ENCODE measurements around the gene NAV3.

DNA sequence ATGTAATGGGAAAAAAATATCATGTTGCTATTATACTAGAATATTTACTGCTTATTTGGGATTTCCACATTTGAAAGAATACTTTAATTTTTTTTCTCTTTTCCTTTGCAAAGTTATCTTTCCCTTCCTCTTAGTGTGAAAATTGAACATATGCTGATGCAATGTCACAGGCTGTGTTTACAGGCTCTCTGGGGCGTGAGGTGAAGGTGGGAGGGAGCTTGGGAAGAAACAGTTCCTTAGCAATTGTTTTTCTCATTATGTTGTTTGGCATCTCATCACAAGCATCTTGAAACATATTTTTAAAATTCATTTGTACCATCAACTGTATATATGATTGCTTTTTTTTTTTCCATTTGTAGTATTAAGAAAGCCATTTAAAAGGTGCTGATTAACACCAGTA, 47.9 kb upstream of the NAV3 start:
- TF ChIP-seq, protein P1, sequence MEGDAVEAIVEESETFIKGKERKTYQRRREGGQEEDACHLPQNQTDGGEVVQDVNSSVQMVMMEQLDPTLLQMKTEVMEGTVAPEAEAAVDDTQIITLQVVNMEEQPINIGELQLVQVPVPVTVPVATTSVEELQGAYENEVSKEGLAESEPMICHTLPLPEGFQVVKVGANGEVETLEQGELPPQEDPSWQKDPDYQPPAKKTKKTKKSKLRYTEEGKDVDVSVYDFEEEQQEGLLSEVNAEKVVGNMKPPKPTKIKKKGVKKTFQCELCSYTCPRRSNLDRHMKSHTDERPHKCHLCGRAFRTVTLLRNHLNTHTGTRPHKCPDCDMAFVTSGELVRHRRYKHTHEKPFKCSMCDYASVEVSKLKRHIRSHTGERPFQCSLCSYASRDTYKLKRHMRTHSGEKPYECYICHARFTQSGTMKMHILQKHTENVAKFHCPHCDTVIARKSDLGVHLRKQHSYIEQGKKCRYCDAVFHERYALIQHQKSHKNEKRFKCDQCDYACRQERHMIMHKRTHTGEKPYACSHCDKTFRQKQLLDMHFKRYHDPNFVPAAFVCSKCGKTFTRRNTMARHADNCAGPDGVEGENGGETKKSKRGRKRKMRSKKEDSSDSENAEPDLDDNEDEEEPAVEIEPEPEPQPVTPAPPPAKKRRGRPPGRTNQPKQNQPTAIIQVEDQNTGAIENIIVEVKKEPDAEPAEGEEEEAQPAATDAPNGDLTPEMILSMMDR (IDR thresholded peaks at IDR 0.05; ENCODE audit: insufficient read depth, low read length), result no peak
- TF ChIP-seq POLR2AphosphoS5 (IDR thresholded peaks at IDR 0.05; ENCODE audit: low read depth) (no peak), GABPA (IDR thresholded peaks at IDR 0.05; ENCODE audit: low read depth) (no peak)
- TF ChIP-seq, protein P2, sequence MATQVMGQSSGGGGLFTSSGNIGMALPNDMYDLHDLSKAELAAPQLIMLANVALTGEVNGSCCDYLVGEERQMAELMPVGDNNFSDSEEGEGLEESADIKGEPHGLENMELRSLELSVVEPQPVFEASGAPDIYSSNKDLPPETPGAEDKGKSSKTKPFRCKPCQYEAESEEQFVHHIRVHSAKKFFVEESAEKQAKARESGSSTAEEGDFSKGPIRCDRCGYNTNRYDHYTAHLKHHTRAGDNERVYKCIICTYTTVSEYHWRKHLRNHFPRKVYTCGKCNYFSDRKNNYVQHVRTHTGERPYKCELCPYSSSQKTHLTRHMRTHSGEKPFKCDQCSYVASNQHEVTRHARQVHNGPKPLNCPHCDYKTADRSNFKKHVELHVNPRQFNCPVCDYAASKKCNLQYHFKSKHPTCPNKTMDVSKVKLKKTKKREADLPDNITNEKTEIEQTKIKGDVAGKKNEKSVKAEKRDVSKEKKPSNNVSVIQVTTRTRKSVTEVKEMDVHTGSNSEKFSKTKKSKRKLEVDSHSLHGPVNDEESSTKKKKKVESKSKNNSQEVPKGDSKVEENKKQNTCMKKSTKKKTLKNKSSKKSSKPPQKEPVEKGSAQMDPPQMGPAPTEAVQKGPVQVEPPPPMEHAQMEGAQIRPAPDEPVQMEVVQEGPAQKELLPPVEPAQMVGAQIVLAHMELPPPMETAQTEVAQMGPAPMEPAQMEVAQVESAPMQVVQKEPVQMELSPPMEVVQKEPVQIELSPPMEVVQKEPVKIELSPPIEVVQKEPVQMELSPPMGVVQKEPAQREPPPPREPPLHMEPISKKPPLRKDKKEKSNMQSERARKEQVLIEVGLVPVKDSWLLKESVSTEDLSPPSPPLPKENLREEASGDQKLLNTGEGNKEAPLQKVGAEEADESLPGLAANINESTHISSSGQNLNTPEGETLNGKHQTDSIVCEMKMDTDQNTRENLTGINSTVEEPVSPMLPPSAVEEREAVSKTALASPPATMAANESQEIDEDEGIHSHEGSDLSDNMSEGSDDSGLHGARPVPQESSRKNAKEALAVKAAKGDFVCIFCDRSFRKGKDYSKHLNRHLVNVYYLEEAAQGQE (IDR thresholded peaks at IDR 0.05; ENCODE audit: insufficient replicate concordance, low read depth), result no peak

Data from HL-60 (cell line).